Chondrocyte (in vitro differentiated cells): ENCODE results near the gene PREP. TPM values are rescaled to one million over a fixed set of nuclear protein-coding genes. Genes with fewer than 3 reads are reported as not detected.

Source experiments
- DNase-seq: peaks from one replicate; pipeline ENCODE4 v3.0.0; 2021; ENCODE audit warnings: mixed read lengths, low spot score
- H3K27ac Mint-ChIP-seq: one replicate; pipeline ENCODE4 v1.8.0; 2021; ENCODE audit warnings: mild to moderate bottlenecking, moderate library complexity, mixed read lengths; ENCODE audit not compliant: unreplicated experiment
- H3K27me3 Mint-ChIP-seq: 2 replicates; pipeline ENCODE4 v1.8.0; 2021; ENCODE audit warnings: low read depth, mixed read lengths
- H3K36me3 Mint-ChIP-seq: 2 replicates; pipeline ENCODE4 v1.8.0; 2021; ENCODE audit warnings: low read depth, mixed read lengths
- H3K4me1 Mint-ChIP-seq: 2 replicates; pipeline ENCODE4 v1.8.0; 2021; ENCODE audit warnings: low read depth, mild to moderate bottlenecking, mixed read lengths
- H3K4me3 Mint-ChIP-seq: one replicate; pipeline ENCODE4 v1.8.0; 2021; ENCODE audit warnings: mild to moderate bottlenecking, moderate library complexity, mixed read lengths; ENCODE audit not compliant: unreplicated experiment
- H3K9me3 Mint-ChIP-seq: 2 replicates; pipeline ENCODE4 v1.8.0; 2021; ENCODE audit warnings: low read depth, mixed read lengths
- total RNA-seq: library from RNA; stranded (reverse); gene quantifications from 3 replicates; pipeline ENCODE4 v1.2.1, GENCODE V29; 2021
- TF ChIP-seq, protein P1 (sequence below): fragments of 200-600 bp; sonication (generic); IDR thresholded peaks from 2 replicates; pipeline ENCODE4 v1.5.0; 2021; ENCODE audit warnings: antibody characterized with exemption, mild to moderate bottlenecking, moderate library complexity

Gene PREP
- total RNA-seq, 1 donor from 2014 or later = 32.9 TPM

DNA sequence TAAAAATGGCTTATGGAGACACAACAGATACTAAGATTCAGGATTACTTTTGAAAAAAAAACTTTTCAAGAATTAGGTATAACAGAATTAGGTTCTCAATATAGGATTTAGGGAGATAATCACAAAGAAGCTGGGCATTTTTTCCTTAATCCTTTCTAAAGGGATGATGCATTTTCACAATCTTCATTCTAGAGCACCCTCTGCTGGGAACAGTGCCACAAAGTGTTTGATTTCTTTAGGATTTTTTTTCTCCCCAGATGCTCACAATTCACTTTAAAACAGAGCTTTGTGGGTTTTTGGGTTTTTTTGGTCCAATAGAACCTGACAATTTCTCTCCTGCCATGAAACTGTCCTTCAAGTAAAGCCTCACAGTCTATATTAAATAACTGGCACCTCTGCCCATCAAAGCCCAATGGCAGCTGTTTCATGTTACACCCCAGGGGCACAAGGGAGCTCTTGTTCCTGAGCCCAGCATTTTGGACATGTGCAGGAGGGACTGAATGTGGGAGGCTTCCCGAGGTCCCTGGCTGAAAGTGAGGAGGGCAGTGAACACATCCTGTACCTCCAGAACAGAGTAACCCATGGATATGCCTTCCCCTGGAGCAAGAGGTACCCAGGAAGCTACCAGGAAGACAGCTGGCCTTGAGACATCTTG, 39.7 kb downstream of the PREP start:
- Mint-ChIP-seq H3K4me1 (peaks cover 10% of the 10 kb centered on the region), H3K27ac (no peak overlapping the region), H3K4me3 (no peak overlapping the region), H3K36me3 (peaks cover 10% of the 10 kb centered on the region), H3K27me3 (no peaks in the 10 kb centered on the region), H3K9me3 (no peaks in the 10 kb centered on the region)
- TF ChIP-seq, protein P1, sequence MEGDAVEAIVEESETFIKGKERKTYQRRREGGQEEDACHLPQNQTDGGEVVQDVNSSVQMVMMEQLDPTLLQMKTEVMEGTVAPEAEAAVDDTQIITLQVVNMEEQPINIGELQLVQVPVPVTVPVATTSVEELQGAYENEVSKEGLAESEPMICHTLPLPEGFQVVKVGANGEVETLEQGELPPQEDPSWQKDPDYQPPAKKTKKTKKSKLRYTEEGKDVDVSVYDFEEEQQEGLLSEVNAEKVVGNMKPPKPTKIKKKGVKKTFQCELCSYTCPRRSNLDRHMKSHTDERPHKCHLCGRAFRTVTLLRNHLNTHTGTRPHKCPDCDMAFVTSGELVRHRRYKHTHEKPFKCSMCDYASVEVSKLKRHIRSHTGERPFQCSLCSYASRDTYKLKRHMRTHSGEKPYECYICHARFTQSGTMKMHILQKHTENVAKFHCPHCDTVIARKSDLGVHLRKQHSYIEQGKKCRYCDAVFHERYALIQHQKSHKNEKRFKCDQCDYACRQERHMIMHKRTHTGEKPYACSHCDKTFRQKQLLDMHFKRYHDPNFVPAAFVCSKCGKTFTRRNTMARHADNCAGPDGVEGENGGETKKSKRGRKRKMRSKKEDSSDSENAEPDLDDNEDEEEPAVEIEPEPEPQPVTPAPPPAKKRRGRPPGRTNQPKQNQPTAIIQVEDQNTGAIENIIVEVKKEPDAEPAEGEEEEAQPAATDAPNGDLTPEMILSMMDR = peak; percentile 86
- no peak for DNase-seq

DNA sequence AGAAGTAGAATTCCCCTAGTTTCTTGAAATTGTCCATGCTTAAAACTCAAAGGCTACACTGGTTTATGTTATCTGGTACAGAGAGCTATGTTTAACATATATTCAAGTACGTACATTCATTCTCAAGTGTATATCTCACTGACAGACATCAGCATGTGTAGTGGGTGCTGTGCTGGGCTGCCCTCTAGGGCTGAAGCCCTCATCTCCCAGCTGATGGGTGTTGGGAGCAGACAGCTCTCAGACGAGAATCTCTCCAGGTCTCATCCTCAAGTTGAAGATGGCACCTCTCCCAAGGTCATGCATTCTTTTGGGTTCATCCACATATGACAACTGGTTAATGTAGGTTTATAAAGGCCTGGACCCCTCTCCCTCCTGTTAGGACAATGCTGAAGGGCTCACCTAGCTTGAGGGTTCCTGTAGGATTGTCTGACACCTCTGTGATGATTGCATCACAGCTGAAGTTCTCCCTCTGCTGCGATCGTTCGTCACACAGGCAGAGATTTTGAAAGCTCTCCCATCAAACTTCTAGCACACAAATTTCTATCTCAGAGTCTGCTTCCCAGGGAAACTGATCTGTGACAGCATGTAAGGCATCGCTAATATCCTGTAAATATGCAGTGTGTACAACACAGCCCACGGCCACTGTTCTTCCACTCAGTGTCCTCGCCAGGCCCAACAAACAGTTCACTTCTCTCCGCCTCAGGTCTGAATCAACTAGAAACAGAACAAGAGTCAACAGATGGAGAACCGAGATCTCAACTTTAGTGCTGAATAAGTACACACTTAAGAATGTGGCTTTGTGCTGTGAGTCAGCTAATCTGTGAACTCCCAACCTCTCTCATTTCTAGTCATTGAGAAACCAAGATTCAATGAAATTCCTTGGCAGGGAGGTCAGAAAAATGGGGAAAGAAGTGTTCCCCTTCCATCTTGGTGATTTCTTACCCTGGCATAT, 43.2 kb downstream of the PREP start:
- peaks cover 10% of the 10 kb centered on the region for H3K4me1 Mint-ChIP-seq

DNA sequence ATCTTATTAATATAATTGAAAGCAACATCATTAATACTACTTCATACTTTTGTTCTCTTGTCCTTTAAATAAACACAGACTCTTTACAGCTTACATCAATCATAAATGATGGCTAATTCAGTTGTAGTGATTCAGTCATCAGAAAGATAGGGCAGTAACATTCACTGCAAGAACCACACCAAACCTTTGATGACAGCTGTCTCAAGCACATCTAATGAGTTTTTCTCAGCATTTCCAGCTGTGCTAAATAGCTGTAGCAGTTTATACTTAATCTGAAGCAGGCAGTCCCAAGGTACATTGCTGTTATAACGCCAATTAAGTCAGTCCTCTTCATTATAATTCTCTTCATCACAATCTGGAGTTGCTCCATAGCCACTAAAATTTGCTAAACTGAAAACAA, 45.7 kb downstream of the PREP start:
- no peak for DNase-seq
- peaks cover 10% of the 10 kb centered on the region for H3K4me1 Mint-ChIP-seq
- TF ChIP-seq, protein P1 = no peak
- no peak overlapping the region for H3K27ac Mint-ChIP-seq
- no peak overlapping the region for H3K4me3 Mint-ChIP-seq
- H3K27me3 Mint-ChIP-seq = no peaks in the 10 kb centered on the region
- H3K9me3 Mint-ChIP-seq = peaks cover 4% of the 10 kb centered on the region
- peaks cover 23% of the 10 kb centered on the region for H3K36me3 Mint-ChIP-seq

More for the DNA sequence above, 43.2 kb downstream of the PREP start:
- Mint-ChIP-seq H3K27ac (peak overlapping the region; percentile 87), H3K4me3 (no peak overlapping the region), H3K36me3 (peaks cover 17% of the 10 kb centered on the region), H3K27me3 (no peaks in the 10 kb centered on the region), H3K9me3 (peaks cover 4% of the 10 kb centered on the region)
- no peak for DNase-seq
- TF ChIP-seq, protein P1 = no peak

DNA sequence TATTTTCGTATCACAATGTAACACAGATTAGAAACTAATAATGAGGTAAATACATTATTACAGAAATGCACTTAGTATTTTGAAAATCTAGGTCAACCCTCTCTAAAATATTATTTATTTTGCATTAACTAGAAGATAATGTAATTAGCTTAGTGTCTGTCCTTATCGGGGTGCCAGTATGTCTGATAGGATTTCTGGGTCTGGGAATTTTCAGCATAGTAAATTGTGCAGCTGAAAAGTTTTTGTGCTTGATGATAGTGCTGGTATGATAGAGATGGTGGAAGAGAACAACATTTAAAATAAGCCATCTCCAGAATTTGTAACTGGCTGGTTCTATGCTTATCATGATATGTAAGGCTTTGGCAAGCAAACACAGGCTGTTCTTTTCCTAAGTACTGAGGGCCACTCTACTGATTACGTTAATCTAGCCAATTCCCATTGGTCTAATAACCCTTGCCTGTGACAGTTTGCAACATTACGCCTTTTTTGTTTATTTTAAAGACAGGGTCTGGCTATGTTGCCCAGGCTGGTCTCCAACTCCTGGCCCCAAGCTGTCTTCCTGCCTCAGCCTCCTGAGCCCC, 50.8 kb downstream of the PREP start:
- peaks cover 4% of the 10 kb centered on the region for H3K9me3 Mint-ChIP-seq
- DNase-seq = no peak
- H3K4me3 Mint-ChIP-seq = no peak overlapping the region
- peaks cover 24% of the 10 kb centered on the region for H3K36me3 Mint-ChIP-seq
- H3K4me1 Mint-ChIP-seq = no peaks in the 10 kb centered on the region
- no peaks in the 10 kb centered on the region for H3K27me3 Mint-ChIP-seq
- TF ChIP-seq, protein P1 = no peak
- H3K27ac Mint-ChIP-seq = no peak overlapping the region

DNA sequence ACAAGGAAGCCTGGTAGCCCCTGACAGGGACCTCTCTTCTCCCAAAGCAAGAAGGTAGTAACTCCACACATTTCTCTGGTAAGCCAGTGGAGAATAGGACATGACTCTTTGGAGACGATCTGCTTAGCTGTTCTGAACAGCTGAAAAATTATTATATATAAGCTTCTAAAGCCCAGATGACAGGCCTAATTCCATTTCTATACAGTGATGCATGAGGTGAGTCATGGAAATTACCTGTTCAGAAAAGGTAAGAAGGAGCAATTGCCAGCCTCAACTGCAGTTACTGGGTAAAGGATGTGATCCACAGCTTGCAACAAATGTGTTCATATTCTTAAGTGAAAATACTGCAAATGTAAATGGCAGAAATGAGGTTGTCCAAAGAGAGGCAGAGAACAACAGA, 54.0 kb downstream of the PREP start:
- DNase-seq = no peak
- TF ChIP-seq, protein P1 = no peak
- peaks cover 5% of the 10 kb centered on the region for H3K4me1 Mint-ChIP-seq
- H3K9me3 Mint-ChIP-seq = no peaks in the 10 kb centered on the region
- peaks cover 14% of the 10 kb centered on the region for H3K36me3 Mint-ChIP-seq
- H3K27ac Mint-ChIP-seq = no peak overlapping the region
- no peak overlapping the region for H3K4me3 Mint-ChIP-seq
- H3K27me3 Mint-ChIP-seq = no peaks in the 10 kb centered on the region
